GM06990 (cell line): ENCODE data around the gene CCDC85A.

Source experiments
- DNase-seq: peaks from one replicate; pipeline ENCODE4 v3.0.0-alpha.2; 2011; ENCODE audit not compliant: insufficient read length; ENCODE audit errors: extremely low read depth
- H3K27me3 ChIP-seq: replicated peaks from 2 replicates; pipeline ENCODE4 v1.6.0; 2011; ENCODE audit warnings: low read length; ENCODE audit not compliant: control insufficient read depth, insufficient read depth
- H3K36me3 ChIP-seq: 2 replicates; pipeline ENCODE4 v1.5.1; 2011; ENCODE audit warnings: low read length; ENCODE audit not compliant: control insufficient read depth, insufficient read depth
- H3K4me3 ChIP-seq: replicated peaks from 2 replicates; pipeline ENCODE4 v1.5.1; 2011; ENCODE audit warnings: low read depth, mild to moderate bottlenecking, control low read depth, low read length
- CTCF ChIP-seq: IDR thresholded peaks from 2 replicates; pipeline ENCODE4 v1.5.1; 2011; ENCODE audit warnings: low read length, control low read depth, mild to moderate bottlenecking, inconsistent platforms; ENCODE audit not compliant: insufficient read depth, poor library complexity, severe bottlenecking

CCDC85A gene

GRCh38 chr2:56217106-56217505, 33.3 kb downstream of the CCDC85A start:
- no peaks in the 10 kb centered on the region for H3K27me3 ChIP-seq
- peak; percentile 1 for TF ChIP-seq CTCF
- DNase-seq = no peak
- H3K4me3 ChIP-seq = no peak overlapping the region
- H3K36me3 ChIP-seq = no peaks in the 10 kb centered on the region

- no peaks in the 10 kb centered on the region for H3K27me3 ChIP-seq
- no peak overlapping the region for H3K4me3 ChIP-seq
- no peak for TF ChIP-seq CTCF
- no peaks in the 10 kb centered on the region for H3K36me3 ChIP-seq
- no peak for DNase-seq
Observed at GRCh38 chr2:56222481-56222880, 38.7 kb downstream of the CCDC85A start.

- Histone ChIP-seq H3K36me3 (no peaks in the 10 kb centered on the region), H3K27me3 (no peaks in the 10 kb centered on the region), H3K4me3 (no peak overlapping the region)
- no peak for DNase-seq
- no peak for TF ChIP-seq CTCF
Observed at GRCh38 chr2:56224316-56224715, 40.5 kb downstream of the CCDC85A start.

GRCh38 chr2:56227811-56228210, 44.0 kb downstream of the CCDC85A start:
- Histone ChIP-seq H3K36me3 (no peaks in the 10 kb centered on the region), H3K27me3 (no peaks in the 10 kb centered on the region), H3K4me3 (no peak overlapping the region)
- no peak for DNase-seq
- TF ChIP-seq CTCF = no peak

- H3K36me3 ChIP-seq = no peaks in the 10 kb centered on the region
- no peak for TF ChIP-seq CTCF
- DNase-seq = no peak
- no peak overlapping the region for H3K4me3 ChIP-seq
- no peaks in the 10 kb centered on the region for H3K27me3 ChIP-seq
Observed at GRCh38 chr2:56229397-56230060, 45.7 kb downstream of the CCDC85A start.

- DNase-seq = no peak
- no peak overlapping the region for H3K4me3 ChIP-seq
- no peak for TF ChIP-seq CTCF
- H3K36me3 ChIP-seq = no peaks in the 10 kb centered on the region
- H3K27me3 ChIP-seq = no peaks in the 10 kb centered on the region
Observed at GRCh38 chr2:56230156-56230555, 46.4 kb downstream of the CCDC85A start.
